ENCODE results near the gene NHSL1.

NHSL1 gene, protein sequence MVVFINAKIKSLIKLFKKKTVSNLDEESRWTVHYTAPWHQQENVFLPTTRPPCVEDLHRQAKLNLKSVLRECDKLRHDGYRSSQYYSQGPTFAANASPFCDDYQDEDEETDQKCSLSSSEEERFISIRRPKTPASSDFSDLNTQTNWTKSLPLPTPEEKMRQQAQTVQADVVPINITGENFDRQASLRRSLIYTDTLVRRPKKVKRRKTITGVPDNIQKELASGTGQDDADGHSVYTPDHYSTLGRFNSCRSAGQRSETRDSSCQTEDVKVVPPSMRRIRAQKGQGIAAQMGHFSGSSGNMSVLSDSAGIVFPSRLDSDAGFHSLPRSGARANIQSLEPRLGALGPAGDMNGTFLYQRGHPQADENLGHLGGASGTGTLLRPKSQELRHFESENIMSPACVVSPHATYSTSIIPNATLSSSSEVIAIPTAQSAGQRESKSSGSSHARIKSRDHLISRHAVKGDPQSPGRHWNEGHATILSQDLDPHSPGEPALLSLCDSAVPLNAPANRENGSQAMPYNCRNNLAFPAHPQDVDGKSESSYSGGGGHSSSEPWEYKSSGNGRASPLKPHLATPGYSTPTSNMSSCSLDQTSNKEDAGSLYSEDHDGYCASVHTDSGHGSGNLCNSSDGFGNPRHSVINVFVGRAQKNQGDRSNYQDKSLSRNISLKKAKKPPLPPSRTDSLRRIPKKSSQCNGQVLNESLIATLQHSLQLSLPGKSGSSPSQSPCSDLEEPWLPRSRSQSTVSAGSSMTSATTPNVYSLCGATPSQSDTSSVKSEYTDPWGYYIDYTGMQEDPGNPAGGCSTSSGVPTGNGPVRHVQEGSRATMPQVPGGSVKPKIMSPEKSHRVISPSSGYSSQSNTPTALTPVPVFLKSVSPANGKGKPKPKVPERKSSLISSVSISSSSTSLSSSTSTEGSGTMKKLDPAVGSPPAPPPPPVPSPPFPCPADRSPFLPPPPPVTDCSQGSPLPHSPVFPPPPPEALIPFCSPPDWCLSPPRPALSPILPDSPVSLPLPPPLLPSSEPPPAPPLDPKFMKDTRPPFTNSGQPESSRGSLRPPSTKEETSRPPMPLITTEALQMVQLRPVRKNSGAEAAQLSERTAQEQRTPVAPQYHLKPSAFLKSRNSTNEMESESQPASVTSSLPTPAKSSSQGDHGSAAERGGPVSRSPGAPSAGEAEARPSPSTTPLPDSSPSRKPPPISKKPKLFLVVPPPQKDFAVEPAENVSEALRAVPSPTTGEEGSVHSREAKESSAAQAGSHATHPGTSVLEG (N-terminal part only)

DNA sequence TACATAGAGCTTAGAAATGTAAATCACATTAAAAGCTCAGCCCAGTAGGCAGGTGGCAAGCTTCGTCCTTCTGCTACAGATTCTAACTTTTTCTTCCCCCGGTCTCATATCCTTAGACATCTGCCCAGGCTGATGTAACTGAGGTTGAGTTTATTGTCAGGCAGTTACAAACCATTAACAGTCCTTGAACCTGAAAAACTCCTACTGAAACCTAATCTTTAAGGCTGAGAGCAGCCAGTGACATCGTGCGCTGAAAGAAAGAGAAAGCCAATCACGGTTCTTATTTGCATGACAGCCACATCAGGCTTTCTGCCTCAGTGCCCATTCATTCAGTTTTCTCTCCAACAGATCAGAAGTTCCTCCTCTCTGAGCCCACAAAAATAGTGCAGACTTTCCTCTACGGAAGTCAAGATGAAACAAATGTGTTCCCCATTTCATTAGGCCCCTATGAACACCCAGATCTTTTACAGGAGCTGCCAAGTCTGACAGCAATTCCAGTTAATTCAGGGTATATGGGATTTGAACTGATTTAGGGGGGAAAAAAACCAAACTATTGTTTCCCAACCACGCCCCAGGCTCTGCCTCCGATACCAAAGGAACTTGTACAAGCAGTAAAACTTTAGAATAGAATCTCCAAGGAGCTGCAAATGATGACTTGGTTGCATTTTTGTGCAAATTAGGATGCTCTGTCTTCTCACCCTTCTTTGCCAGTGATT lies at the start of gene NHSL1:
NHSL1 (minus strand) TSS at position 192 of the 716 bp plus-strand sequence. CDS start 204 bp downstream, outside the sequence.
- DNase-seq = no peak

DNA sequence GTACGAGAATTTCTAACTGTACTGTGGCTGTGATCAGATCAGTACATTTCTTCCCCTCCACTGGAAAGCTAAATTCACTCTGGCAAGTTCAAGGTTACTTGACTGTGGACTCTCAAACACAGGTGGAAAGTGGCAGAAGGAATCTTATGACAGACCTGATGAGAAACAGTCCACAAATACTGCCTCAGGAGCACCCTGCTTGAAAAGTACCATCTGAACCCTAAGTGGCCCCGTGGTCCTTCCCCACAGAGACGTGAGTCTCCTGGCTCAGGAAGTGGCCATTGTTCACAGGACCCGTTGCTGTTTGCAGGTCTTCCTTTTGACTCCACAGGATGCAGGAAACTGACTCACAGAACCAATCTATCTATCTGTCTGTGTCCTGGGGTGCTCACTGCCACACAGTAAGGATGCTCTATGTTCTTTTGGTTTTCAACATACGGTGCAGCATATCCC lies 47.5 kb upstream of the NHSL1 start:
- no peak for DNase-seq

DNA sequence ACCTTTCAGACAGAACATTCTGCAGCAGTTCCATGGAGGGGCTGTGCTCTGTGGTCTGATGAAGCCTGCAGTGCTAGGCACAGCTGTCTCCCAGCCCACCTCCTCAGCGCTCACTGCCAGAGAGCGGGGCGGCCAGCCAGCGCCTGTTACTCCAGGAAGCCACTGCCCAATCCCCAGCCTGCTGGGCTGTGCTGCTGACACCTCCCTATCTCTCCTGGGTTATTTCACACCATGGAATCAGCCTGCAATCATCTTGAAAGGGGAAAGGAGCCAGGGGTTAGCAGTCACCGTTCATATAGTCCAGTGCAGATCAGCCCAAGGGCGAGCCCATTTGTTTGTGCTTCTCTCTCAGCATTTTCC lies 46.3 kb upstream of the NHSL1 start:
- no peak for DNase-seq

DNA sequence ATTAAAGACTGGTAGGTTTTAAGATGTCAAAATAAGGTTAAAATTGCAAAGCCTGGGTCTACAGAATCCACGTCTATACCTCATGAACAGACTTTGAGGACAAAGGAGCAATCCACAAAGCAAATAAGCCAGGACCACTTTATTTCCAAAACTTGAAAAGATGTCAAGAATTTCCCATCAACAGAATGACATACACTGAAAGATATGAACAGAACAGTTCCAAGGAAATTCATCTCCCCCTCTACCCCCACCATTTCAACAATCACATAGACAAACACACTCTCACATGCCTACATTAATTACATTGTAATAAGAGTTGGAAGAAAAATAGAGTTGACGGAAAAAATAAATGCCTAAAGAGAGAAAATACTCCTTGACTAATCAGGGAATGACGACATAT lies 45.2 kb upstream of the NHSL1 start:
- DNase-seq = no peak

DNA sequence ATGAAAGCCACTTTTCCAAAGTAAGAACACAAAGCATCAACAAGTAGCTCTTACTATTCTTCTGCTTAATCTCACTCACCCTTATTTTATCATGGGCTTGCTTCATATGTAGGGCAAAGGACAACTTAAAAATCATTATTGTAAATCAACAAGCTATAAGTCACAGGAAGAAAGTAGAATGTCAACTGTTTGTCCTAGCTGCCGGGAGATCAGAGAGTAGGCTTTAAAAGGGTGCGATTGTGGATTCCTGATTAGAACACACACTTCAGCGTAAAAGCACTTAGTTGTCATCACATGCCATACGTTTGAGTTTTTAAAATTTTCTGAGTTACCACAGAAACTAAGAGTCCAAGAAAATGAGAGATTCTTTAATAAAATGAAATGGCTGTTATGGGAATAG lies 44.4 kb upstream of the NHSL1 start:
- no peak for DNase-seq

DNA sequence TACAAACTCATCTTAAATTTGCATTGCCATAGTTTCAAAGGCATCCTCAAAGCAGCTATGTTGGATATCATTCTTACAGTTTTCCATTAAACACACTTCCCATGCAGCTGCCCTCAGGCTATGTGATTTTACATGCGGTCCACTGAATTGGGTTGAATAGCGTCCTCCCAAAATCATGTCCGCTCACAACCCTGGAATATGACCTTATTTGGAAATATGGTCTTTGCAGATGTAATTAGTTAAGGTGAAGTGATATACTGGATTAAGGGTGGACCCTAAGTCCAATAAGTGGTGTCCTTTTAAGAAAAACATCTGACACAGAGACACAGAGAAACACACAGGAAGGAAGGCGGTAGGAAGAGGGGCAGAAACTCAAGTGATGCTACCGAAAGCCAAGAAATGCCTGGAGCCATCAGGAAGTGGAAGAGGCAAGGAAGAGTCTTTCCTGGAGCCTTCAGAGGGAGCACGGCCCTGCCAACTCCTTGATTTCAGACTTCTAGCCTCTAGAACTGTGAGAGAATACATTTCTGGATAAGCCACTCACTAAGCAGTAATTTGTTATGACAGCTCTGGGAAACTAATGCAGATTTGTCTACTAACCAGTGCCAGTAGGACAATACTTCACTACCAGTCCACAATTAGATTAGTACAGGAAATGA lies 42.7 kb upstream of the NHSL1 start:
- no peak for DNase-seq

DNA sequence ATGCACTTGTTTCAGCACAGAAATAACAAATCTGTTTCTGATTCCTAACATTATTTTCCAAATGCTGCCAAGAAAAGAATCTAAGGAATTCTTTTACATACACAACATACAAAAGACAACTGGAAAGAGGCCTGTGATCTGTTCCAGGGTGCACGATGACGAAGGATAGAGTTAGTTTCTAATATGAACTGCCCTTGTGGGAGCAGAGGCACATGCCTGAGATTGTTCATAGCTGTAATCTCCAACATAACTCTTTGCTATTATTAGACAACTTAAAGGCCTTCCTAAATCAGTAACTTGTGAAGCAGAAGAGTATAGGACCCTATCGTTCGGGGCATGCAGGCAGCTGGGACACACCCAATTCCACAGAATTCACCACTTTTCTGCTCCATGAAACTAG lies 41.2 kb upstream of the NHSL1 start:
- DNase-seq = no peak

DNA sequence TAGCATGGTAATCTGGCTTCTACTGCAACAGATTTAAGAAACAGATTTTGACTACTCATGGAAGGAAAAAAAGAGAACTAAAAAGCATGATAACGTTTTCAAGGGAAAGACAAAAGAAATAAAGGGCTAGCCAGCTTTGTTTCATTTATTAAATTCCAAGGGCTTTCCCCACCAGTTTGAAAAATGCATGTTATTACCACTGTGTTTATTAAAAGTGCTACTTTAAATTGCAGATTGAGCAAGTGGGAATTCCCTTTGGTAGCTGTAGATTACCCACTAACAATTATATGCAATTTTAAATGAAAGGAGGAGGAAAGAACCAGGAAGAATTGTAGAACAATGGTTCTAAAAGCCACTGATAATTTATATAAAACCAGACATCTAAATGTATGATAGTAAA lies 40.6 kb upstream of the NHSL1 start:
- no peak for DNase-seq

DNA sequence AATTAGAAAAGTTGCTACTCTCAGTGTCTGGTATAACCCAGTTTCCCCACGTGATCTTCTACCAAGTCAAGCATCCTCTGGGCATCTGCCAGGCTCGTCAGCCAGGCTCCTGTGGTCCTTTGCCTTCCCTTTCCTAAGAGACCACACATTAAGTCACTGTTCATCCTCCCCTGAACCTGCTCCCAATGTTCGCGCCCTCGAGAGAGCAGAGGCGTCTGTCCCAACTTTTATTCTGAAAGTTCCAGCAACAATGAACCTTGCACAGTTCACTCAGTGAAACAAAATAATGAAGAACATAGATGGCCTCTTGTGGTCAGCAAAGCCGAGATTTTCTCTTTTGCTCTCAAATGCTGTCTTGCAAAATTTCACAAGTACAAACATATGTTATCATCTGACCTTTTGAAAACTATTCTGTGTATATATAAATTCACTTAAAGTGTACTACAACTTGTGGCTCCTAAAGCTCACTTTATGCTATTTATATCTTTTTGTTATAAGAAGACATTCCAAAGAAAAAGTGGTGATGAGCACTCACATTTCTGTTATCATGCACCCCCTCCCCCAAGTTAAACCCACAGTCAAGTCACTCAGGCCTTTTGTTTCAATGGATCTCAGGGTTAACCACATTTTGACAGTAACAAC lies 39.2 kb upstream of the NHSL1 start:
- DNase-seq = no peak

DNA sequence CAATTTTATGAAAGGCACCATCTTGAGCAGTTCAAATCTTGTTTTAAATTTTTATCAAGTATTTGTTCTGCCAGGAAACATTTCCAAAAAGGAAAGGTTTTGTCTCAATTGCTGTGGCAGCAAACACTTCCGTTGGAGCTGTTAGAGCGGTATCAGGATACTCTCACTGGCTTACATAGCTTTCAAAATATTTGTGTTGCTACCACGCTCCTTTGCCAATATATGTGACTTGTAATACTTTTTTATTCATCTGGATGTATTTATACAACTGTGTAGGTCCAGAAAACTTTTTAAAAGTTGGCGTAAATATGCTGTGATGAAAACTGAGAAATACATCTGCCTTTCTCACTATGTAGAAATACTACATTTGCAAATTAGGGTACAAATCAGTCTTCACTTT lies 37.8 kb upstream of the NHSL1 start:
- DNase-seq = no peak

DNA sequence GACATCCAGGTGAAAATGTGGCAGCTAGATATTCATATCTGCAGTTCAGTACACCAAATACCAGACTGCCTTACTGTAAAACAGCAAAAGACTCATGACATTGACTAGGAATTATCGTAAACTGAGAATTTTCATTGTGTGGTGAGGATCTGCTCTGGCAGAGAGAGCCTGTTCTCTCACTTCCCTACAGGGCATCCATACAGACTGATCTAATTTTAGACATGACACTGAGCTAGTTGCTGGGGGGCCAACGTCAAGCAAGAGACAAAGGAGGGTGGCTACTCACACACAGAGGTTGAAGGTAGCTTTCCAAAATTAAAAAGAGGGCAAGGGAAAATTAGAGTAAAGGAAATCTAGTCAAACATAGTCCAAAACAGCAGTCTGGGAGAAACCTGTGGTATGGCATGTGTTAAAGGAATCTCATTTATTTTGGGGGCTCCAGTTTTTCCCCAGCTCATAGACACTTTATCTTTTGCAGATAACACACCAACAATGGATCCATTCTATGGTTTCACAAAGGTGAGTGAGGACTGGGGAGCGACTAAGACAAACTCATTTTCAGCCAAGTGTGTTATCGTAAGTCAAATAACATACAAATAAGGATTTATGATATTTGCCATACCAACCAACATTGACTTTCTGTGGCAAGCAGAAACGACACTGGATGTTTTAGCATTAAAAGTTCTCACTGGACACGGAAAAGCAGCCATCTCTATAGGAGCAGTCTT lies 36.6 kb upstream of the NHSL1 start:
- DNase-seq = no peak

DNA sequence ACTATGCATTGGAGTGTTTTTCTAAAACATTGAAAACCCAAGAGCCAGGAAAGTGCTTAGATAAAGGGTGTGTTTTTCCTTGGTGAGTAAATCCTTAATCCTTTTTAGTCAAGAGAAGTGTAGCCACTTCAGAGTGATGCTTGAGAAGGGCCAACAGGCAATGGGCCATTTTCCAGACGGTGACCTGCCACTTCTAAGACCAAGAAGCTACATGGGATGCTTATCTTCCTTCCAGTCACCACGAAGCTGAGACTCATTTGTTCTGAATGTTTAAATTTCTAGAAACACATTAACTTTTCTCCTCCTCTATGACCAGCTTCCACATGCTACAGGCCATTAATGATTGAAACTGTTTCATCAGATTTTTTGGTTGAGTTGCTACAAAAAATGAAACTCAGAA lies 34.4 kb upstream of the NHSL1 start:
- DNase-seq = no peak

DNA sequence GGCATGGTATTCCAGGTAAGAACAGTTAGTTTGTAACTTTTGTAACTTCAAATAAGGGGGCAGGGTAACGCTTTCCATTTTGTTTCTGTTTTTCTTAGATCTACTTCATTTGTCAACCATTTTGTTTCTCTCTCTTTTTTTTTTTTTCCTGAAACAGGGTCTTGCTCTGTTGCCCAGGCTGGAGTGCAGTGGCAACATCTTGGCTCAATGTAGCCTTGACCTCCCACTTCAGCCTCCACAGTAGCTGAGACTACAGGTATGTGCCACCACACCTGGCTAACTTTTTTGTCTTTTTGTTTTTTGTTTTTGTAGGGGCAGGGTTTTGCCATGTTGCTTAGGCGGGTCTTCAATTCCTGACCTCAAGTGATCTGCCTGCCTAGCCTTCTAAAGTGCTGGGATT lies 32.1 kb upstream of the NHSL1 start:
- no peak for DNase-seq

DNA sequence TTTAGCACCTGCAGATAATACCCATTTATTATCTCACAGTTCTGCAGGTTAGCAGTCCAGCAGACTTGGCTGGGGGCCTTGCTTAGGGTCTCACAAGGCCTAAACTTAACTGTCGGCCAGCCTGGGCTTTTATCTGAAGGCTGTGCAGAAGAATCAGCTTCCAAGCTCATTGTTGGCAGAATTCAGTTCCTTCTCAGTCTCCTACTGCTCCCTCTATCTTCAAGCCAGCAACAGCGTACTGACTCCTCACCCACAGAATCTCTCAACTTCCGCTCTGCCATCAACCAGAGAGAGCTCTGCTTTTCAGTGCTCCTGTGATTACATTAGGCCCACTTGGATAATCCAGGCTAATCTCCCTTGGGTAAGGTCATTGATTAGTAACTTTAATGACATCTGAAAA lies 30.2 kb upstream of the NHSL1 start:
- no peak for DNase-seq

DNA sequence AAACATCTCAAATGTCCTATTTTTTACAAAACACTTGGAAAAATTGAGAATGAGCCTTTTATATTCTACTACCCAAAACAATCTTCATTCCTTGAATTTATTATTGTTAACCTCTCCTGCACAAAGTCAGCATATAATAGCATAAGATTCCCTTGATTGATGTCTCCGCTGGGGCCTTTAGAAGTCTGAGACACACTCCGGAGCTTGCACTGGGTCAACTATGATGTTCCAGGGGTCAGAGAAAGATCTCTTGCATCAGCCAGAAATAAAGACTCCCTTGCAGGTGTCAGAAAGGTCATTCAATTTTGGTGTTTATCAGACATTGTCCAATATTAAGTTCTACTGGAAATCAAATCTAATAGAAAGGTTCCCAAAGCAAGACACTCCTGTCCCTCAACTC lies 29.7 kb upstream of the NHSL1 start:
- DNase-seq = no peak

DNA sequence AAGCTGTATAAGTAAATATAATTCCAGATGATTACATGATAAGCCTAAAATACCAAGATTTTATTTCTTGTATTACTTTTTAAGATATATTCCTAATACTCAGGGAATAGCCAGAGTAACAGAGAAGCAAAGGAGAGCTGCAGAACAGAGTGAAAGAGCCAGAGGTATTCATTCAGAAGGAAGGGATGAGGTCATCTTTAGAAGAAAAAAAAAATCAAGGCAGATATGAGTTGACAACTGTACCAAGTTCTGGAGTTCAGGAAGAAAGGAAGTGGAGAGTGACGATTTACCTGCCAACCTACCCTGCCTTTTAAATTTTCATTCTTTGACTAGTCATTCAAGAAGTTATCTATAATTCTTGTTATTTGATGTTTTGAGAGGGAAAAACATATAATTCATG lies 28.8 kb upstream of the NHSL1 start:
- no peak for DNase-seq

DNA sequence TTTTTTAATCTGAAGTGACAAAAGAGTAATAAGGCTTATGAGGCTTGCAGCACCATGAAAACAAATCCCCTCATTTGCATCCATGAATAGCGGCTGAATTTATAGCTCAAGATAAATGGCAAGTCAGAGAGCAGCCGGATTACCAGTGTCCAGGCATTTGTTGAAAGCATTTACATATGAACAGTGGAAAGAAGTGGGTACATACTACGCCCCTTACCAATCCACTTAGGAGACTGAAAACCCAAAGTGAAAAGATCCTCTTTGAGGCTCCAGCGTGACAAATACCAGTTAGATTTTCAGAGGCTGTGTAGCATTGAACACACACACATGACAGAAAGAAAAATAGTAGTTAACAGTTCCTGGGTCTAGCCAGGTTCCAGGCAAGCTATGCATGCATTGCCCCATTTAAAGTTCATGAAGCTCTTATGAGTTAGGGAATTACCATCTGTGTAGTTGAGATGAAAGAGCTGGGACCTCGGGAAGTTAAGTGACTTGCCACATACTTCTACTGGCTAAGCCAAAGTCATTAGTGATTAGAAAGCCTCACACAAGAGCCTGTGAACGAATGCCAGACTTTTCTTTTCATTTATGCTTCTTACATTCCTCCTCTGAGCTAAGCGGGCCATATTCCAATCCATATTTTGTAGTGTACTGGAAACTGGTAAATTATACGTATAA lies 28.3 kb upstream of the NHSL1 start:
- no peak for DNase-seq

DNA sequence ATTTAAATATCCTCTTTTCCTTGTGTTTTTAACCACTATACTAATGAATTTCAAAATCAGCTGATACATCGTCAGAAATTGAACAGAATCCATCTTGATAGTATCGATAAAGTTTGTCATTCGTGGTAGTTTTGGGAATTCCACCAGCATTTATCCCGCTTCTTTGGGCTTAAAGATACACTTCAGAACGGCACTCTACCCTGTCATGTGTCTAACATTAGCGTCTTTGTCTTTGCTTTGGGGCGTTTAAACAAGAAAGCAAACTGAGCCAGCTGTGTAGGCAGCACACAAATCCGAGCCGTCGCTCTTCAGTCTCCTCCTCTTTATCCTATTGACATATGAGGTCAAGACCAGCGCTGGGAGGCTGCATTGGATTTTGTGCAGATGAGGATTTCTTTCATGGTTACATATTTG lies 27.5 kb upstream of the NHSL1 start:
- DNase-seq = peak; percentile 3

DNA sequence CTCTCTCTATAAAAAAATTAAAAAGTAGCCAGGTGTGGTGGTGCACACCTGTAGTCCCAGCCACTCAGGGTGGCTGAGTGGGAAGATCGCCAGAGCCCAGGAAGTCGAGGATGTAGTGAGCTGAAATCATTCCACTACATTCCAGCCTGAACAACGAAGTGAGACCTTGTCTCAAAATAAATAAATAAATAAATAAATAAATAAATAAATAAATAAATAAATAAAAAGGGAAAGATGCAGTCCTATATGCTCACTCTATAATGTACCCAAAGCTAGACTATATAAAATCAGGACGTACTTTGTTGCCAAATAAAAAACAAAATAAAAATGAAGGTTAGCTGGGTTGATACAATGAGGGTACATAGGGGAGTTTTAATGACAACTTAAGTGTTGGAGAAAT lies 26.1 kb upstream of the NHSL1 start:
- DNase-seq = no peak

DNA sequence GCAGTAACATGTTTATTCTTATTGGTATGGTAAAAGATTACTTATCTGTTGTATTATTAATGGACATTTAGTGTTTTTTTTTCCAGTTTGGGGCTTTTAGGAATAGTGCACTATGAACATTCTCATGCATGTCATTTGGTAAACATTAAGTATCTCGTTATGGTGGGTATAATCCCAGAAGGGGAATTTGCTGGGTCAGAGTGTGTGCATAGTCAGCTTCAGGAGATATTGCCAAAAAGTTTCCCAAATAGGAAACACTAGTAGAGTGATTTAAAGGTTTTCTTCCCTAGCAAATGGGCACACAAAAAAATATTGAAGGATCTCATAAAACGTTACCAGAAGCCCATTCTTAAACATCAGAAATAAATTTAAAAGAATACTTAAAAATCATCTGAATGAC lies 25.2 kb upstream of the NHSL1 start:
- DNase-seq = no peak

All from NCI-H510A (cell line).